Measurements from ENCODE around the gene TJP1. TPM values are rescaled to one million over a fixed set of nuclear protein-coding genes. Genes with fewer than 3 reads are reported as not detected.
"Not testable (repeated sequence)": the region's sequence is repeated elsewhere in the genome, so short reads cannot be mapped to it uniquely, and the experiment has no call there.

TJP1 gene
- total RNA-seq, 8 experiments from 2014 or later: 25.1 to 375 (median 57.5) TPM

DNA sequence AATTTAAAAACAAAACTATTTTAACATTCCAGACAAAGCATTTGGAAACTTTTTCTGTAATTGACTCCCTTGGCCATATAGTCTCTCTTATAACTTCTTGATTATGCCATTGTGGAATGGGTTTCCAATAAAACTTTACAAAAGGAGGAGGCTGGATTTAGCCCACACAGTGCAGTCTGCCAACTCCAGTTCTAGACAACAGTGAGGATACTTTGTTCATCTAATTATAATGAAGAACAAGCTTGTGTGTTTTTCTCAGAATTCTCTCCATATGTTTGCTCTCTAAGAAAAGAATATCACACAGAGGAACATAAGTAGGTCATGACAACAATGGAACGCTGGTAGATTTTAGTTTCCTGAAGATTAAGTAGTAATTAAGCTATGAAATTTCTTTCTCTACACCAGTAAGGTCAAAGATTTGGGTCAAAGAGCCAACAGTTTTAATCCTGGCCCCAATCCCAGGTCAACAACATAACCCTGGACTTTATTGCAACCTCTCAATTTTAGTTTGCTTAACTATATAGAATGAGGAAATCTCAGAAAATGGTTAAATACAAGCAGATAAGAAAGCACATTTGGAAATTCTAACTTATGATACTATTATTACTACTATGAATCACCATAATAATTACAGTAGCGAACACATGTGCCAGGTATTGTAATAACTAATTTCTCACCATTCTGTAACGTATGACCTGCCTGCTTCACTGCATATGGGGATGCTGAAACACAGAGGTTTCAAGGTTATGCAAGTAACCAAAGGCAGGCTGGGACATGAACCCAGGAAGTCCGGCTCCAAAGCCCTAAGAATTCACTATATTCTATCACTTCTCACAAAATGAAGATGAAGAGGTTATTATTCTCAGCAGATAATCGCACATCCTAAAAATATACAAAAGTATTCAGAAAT, 65.7 kb downstream of the TJP1 start:
- 48 to 96% (median 80%) methylated on average over 1 to 5 of the region's 5 CpGs for WGBS, 10 experiments
- in situ Hi-C loops (cut with MboI; ENCODE audit: low pct_unique_long_range_greater_than_20kb in 2 of 9, low sequenced_read_pairs in 9 of 9, unreplicated experiment in 9 of 9): no loop called here
- no peak for ATAC-seq (replicated peaks in 6 of 8)
- no peak overlapping the region for H3K27ac ChIP-seq
- H3K4me1 ChIP-seq (replicated peaks in 1 of 2): no peaks in the 10 kb centered on the region
- no peak overlapping the region for H3K4me3 ChIP-seq

DNA sequence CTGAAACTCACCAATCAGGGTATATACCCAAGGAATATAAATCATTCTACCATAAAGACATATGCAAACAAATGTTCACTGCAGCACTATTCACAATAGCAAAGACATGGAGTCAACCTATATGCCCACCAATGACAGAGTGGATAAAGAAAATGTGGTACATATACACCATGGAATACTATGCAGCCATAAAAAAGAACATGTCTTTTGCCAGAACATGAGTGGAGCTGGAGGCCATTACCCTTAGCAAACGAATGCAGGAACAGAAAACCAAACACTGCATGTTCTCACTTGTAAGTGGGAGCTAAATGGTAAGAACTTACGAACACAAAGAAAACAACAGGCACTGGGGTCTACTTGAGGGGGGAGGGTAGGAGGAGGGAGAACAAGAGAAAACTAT, 68.3 kb downstream of the TJP1 start:
- H3K4me1 ChIP-seq (replicated peaks in 1 of 2); ATAC-seq (replicated peaks in 6 of 8); H3K4me3 ChIP-seq; in situ Hi-C loops (cut with MboI; ENCODE audit: low pct_unique_long_range_greater_than_20kb in 2 of 9, low sequenced_read_pairs in 9 of 9, unreplicated experiment in 9 of 9); H3K27ac ChIP-seq: not testable (repeated sequence)
- 86 to 100% (median 100%) methylated on average over 1 to 2 of the region's 2 CpGs for WGBS, 10 experiments

DNA sequence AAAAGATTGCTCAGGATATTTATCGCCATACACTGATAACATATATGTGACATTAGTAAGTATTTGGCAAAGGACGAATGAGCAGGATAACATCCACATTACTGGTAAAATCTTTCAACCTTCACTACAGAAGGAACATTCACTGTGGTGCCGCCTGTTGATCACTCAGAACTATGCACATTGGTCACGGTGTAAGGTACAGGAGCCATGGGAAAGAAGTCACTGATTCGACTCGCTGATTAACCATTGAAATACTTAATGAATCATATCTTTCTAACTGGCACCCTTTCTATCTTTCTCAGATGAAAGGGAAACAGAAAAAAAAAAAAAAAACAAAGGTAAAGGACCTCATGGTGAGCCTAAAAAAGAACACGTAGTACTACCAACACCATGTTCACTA, 68.8 kb downstream of the TJP1 start:
- H3K4me1 ChIP-seq (replicated peaks in 1 of 2): no peaks in the 10 kb centered on the region
- in situ Hi-C loops (cut with MboI; ENCODE audit: low pct_unique_long_range_greater_than_20kb in 2 of 9, low sequenced_read_pairs in 9 of 9, unreplicated experiment in 9 of 9): no loop called here
- ATAC-seq (replicated peaks in 6 of 8): no peak
- WGBS, 10 experiments: 76 to 100% (median 97%) methylated on average over 1 to 7 of the region's 7 CpGs
- no peak overlapping the region for H3K27ac ChIP-seq
- H3K4me3 ChIP-seq: no peak overlapping the region

DNA sequence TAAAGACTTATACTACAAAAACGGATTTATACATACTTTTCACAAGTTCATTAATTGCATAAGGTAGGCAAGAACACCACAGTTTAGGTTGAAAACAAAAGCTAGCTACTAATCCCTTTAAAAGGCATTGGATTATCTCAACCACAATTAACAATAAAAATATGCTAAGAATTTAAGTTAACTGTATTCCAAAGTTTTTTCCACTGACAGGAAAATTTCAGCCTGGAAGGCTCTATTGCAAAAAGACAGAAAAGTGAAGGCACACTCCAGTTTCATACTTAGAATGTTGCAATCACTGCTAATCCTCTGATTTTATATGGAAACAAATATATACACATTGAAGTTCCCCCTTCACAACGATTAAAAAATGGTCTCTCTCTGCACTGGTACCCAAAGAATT, 71.5 kb downstream of the TJP1 start:
- in situ Hi-C loops (cut with MboI; ENCODE audit: low pct_unique_long_range_greater_than_20kb in 2 of 9, low sequenced_read_pairs in 9 of 9, unreplicated experiment in 9 of 9): no loop called here
- WGBS, 10 experiments: 6 to 94% (median 81%) methylated on average over 1 to 2 of the region's 2 CpGs; no CpG with 5 or more reads in 2 of the 10 experiments
- no peaks in the 10 kb centered on the region for H3K4me1 ChIP-seq (replicated peaks in 1 of 2)
- ATAC-seq (replicated peaks in 6 of 8): no peak
- H3K27ac ChIP-seq: no peak overlapping the region
- no peak overlapping the region for H3K4me3 ChIP-seq

DNA sequence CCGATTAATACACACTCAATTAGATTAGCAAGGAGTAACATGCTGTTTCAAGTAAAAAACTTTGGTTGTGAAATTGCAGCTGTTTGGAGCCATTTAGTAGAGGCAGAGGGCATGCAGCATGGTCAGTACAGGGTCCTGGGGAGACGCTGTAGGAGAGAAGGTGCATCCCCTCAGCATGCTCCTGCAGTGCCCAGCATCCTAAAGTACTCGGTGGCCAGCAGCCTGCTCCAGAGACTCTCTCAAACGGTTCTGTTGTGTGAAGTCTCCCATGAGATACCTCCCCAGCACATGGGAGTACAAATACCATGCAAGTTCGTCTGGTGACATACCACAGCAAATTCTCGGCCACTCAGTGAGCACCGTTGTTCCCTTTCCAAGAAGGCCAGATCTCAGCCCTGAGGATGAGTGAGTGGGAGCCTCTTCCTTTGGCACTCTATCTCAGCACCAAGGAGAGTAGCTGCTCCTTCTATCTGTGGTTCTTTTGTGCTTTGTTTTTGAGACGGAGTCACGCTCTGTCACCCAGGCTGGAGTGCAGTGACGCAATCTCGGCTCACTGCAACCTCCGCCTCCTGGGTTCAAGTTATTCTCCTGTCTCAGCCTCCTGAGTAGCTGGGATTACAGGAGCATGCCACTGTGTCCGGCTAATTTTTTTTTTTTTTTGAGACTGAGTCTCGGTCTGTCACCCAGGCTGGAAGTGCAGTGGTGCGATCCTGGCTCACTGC, 72.7 kb downstream of the TJP1 start:
- H3K4me1 ChIP-seq (replicated peaks in 1 of 2): no peaks in the 10 kb centered on the region
- H3K27ac ChIP-seq: no peak overlapping the region
- ATAC-seq (replicated peaks in 6 of 8): peak in 1 of 8 experiments; percentile 45
- in situ Hi-C loops (cut with MboI; ENCODE audit: low pct_unique_long_range_greater_than_20kb in 2 of 9, low sequenced_read_pairs in 9 of 9, unreplicated experiment in 9 of 9): loop anchor here in 1 of 9 experiments (25.0 kb wide), 1 partner anchor 188 kb away; no protein-coding TSS in a partner anchor
- WGBS, 10 experiments: 73 to 100% (median 95%) methylated on average over 1 to 6 of the region's 15 CpGs; no CpG with 5 or more reads in 2 of the 10 experiments
- H3K4me3 ChIP-seq: no peak overlapping the region

DNA sequence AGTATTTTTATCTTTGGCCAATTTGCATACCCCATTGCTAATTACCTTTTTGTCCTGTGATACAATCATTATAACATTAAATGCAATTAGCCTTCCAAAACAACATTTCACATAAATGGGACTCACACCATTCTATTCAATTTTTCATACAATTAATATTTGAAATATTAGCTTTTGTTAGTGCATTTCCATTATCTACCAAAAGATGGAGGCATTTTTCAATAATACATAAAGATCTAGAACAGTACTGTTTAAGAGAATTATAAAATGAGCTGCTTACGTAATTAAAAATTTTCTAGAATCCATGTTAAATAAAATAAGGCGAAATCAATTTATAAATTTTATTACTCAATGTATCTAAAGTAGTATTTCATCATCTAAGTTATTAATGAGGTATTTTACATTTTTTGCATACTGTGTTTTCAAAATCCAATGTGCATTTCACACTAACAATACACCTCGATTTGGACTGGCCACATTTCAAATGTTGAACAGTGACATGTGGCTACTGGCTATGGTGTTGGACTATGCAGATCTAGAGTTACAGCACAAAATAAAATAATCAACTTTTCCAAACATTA, 74.3 kb downstream of the TJP1 start:
- in situ Hi-C loops (cut with MboI; ENCODE audit: low pct_unique_long_range_greater_than_20kb in 2 of 9, low sequenced_read_pairs in 9 of 9, unreplicated experiment in 9 of 9): loop anchor here in 1 of 9 experiments (25.0 kb wide), 1 partner anchor 189 kb away; no protein-coding TSS in a partner anchor
- H3K4me3 ChIP-seq: no peak overlapping the region
- H3K27ac ChIP-seq: no peak overlapping the region
- ATAC-seq (replicated peaks in 6 of 8): peak in 1 of 8 experiments; percentile 14
- H3K4me1 ChIP-seq (replicated peaks in 1 of 2): no peaks in the 10 kb centered on the region
- 47 to 100% (median 90%) methylated on average over 2 to 3 of the region's 3 CpGs for WGBS, 10 experiments

DNA sequence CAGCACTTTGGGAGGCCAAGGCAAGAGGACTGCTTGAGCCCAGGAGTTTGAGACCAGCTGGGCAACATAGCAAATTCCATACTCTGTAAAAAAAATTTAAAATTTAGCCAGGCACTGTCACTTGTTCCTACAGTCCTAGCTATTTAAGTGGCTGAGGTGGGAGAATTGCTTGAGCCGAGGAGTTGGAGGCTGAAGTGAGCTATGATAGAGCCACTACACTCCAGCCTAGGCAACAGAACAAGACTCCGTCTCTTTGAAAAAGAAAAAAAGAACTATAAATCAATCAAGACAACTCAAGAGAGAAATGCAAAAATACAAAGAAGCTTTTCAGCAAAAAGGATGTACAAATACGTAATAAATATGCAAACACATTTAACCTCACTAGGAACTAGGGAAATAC, 78.8 kb downstream of the TJP1 start:
- H3K4me1 ChIP-seq (replicated peaks in 1 of 2): no peaks in the 10 kb centered on the region
- H3K4me3 ChIP-seq: no peak overlapping the region
- peak in 5 of 8 experiments; percentile 24 to 76 (median 65) for ATAC-seq (replicated peaks in 6 of 8)
- WGBS, 10 experiments: 35 to 100% (median 60%) methylated on average over 1 to 3 of the region's 3 CpGs; no CpG with 5 or more reads in 1 of the 10 experiments
- in situ Hi-C loops (cut with MboI; ENCODE audit: low pct_unique_long_range_greater_than_20kb in 2 of 9, low sequenced_read_pairs in 9 of 9, unreplicated experiment in 9 of 9): loop anchor here in 1 of 9 experiments (25.0 kb wide), 1 partner anchor 194 kb away; no protein-coding TSS in a partner anchor
- no peak overlapping the region for H3K27ac ChIP-seq

DNA sequence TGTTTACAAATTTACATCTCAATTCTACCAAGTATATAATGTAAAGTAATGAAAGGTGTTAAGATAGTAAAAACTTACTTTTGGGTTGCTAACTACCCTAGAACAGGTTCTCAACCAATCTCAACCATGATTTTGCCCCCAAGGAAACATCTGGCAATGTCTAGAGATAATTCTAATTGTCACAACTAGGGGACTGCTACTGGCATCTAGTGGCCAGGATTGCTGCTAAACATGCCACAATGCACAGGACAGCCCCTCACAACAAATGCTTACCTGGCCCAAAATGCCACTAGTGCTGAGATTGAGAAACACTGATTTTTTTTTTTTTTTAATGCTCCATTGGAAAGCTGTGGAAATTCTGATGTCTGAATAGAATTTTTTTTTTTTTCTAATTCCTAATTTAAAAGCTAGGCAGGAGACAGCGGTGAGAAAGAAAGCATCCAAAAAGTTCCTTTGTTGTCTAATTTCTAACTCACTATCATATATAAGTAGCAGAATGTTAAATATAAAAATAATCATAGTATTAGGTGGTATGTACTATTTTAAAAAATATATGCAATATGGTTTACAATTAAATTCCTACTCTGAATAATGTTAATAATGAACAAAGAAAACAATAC, 81.5 kb downstream of the TJP1 start:
- no peaks in the 10 kb centered on the region for H3K4me1 ChIP-seq (replicated peaks in 1 of 2)
- no peak overlapping the region for H3K4me3 ChIP-seq
- 78 to 100% (median 100%) methylated on average over 1 of the region's 1 CpG for WGBS, 10 experiments
- ATAC-seq (replicated peaks in 6 of 8): no peak
- in situ Hi-C loops (cut with MboI; ENCODE audit: low pct_unique_long_range_greater_than_20kb in 2 of 9, low sequenced_read_pairs in 9 of 9, unreplicated experiment in 9 of 9): loop anchor here in 1 of 9 experiments (25.0 kb wide), 1 partner anchor 196 kb away; no protein-coding TSS in a partner anchor
- H3K27ac ChIP-seq: no peak overlapping the region

DNA sequence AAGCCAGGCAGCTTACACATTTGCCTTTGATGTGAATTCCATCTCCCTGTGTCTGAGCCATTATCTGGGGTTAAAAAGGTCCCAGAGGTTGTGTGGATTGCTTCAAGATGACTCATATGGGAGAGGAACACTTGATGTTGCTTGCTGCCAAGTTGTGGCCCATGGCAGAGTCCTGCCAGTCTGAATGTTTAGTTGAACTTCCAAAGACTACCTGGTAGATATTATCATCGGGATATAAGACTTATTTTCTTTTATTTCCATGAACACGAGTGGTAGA, 85.6 kb downstream of the TJP1 start:
- H3K27ac ChIP-seq: no peak overlapping the region
- 63 to 100% (median 100%) methylated on average over 1 to 2 of the region's 2 CpGs; no CpG with 5 or more reads in 1 of the 10 experiments for WGBS, 10 experiments
- ATAC-seq (replicated peaks in 6 of 8): peak in 2 of 8 experiments; percentile 66 to 69
- in situ Hi-C loops (cut with MboI; ENCODE audit: low pct_unique_long_range_greater_than_20kb in 2 of 9, low sequenced_read_pairs in 9 of 9, unreplicated experiment in 9 of 9): loop anchor here in 1 of 9 experiments (25.0 kb wide), 1 partner anchor 201 kb away; no protein-coding TSS in a partner anchor
- no peak overlapping the region for H3K4me3 ChIP-seq
- H3K4me1 ChIP-seq (replicated peaks in 1 of 2): no peaks in the 10 kb centered on the region

DNA sequence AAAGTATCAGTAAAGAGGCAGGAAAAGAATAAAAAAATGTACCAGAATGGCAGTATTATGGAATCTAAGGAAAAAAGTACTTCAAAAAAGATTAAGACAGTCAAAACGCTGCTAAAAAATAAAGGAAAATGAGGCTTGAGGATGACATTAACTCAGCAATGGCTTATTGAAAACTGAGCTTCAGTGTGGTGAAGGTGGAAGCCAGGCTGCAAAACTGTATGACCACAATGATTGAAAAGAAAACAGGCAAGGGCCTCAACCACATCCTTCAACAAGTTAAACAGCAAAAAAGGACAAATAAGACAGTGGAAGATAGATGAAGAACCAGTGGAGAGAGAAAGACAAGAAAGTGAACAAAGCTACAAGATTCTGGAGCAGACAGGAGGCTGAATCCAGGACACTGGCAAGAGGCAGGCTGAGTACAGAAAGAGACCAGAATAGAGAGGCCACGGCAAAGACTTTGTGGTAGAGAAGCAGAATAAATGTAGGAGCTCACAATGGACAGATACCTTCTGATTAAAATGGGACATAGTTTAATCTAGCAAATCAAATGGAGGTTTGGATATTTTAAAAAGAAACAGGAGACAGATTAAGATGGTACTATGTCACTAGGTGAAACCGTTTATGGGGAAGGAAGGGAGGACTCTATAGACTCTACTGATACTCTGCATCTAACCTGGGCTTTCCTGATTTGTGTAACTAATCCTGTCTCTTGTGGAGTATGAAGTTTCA, 86.1 kb downstream of the TJP1 start:
- 60 to 95% (median 79%) methylated on average over 1 to 3 of the region's 3 CpGs for WGBS, 10 experiments
- Histone ChIP-seq H3K27ac (no peak overlapping the region), H3K4me3 (no peak overlapping the region), H3K4me1 (replicated peaks in 1 of 2) (no peaks in the 10 kb centered on the region)
- in situ Hi-C loops (cut with MboI; ENCODE audit: low pct_unique_long_range_greater_than_20kb in 2 of 9, low sequenced_read_pairs in 9 of 9, unreplicated experiment in 9 of 9): loop anchor here in 1 of 9 experiments (25.0 kb wide), 1 partner anchor 201 kb away; no protein-coding TSS in a partner anchor
- ATAC-seq (replicated peaks in 6 of 8): no peak

DNA sequence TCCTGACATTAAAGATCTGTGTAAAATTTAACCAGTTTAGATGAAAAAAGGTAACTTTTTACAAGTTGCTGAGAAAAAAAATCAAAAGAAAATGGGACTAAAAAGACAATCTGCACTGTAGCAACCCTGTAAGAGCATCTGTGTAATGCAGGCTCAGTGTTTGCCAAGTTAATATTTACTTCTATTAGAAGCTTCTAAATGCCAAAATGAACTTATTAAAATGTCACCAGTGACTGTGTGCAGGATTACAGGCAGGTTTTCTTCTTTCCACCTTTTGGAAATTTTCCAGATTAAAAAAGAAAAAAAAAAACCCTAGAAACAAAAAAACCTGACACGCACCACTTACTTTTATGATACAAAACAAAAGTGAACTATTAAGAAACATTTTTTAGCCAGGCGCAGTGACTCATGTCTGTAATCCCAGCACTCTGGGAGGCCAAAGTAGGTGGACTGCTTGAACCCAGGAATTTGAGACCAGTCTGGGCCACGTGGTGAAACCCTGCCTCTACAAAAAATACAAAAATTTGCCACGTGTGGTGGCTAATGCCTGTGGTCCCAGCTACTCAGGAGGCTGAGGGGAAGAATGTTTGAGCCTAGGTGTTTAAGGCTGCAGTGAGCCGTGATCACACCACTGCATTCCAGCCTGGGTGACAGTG, 87.2 kb downstream of the TJP1 start:
- ATAC-seq (replicated peaks in 6 of 8): peak in 1 of 8 experiments; percentile 74
- Histone ChIP-seq H3K27ac (no peak overlapping the region), H3K4me1 (replicated peaks in 1 of 2) (no peaks in the 10 kb centered on the region), H3K4me3 (no peak overlapping the region)
- 50 to 100% (median 90%) methylated on average over 1 to 5 of the region's 5 CpGs; no CpG with 5 or more reads in 2 of the 10 experiments for WGBS, 10 experiments
- in situ Hi-C loops (cut with MboI; ENCODE audit: low pct_unique_long_range_greater_than_20kb in 2 of 9, low sequenced_read_pairs in 9 of 9, unreplicated experiment in 9 of 9): loop anchor here in 1 of 9 experiments (25.0 kb wide), 1 partner anchor 202 kb away; no protein-coding TSS in a partner anchor
